Heart left ventricle (tissue), 16 donors: ENCODE data around the gene PROSER3. TPM values are rescaled to one million over a fixed set of nuclear protein-coding genes. Genes with fewer than 3 reads are reported as not detected.

ENCODE experiments used
- ATAC-seq, 4 donors: fragments of 200-7000 bp; cut with Tn5 transposase; one replicate each; pipeline ENCODE4 v1.9.1; 2020 to 2022; ENCODE audit warnings: moderate library complexity in 4 of 4, mild to moderate bottlenecking in 3 of 4, moderate number of reproducible peaks in 1 of 4
- DNase-seq, 5 donors: peaks; one replicate each; pipeline ENCODE4 v3.0.0-alpha.2; 2020
- H3K27ac ChIP-seq, 12 donors: fragments of 200-600 bp; sonication (generic) in 4 of 12; one replicate each; pipeline versions ENCODE4 v1.5.0 to v1.8.0; 2016 to 2022; ENCODE audit warnings: mild to moderate bottlenecking in 2 of 12
- H3K27me3 ChIP-seq, 9 donors: fragments of 200-600 bp; sonication (generic) in 2 of 9; one replicate each; pipeline versions ENCODE4 v1.5.1 to v1.8.0; 2016 to 2022; ENCODE audit warnings: mild to moderate bottlenecking in 3 of 9
- H3K36me3 ChIP-seq, 9 donors: fragments of 200-600 bp; sonication (generic) in 2 of 9; one replicate each; pipeline versions ENCODE4 v1.5.0 to v1.8.0; 2018 to 2022; ENCODE audit warnings: mild to moderate bottlenecking in 2 of 9
- H3K4me1 ChIP-seq, 12 donors: fragments of 200-600 bp; sonication (generic) in 4 of 12; one replicate each; pipeline versions ENCODE4 v1.5.0 to v1.8.0; 2016 to 2022; ENCODE audit warnings: mild to moderate bottlenecking in 3 of 12
- H3K4me3 ChIP-seq, 12 donors: fragments of 200-600 bp; sonication (generic) in 4 of 12; one replicate each; pipeline versions ENCODE4 v1.5.0 to v1.8.0; 2017 to 2022; ENCODE audit warnings: mild to moderate bottlenecking in 9 of 12, moderate library complexity in 4 of 12
- H3K9me3 ChIP-seq, 12 donors: fragments of 200-600 bp; sonication (generic) in 4 of 12; one replicate each; pipeline versions ENCODE4 v1.5.0 to v1.8.0; 2016 to 2022; ENCODE audit warnings: mild to moderate bottlenecking in 1 of 12
- CTCF ChIP-seq, 12 donors: fragments of 200-600 bp; sonication (generic) in 4 of 12; IDR thresholded peaks; one replicate each; pipeline versions ENCODE4 v1.5.0 to v1.8.0; 2018 to 2022; ENCODE audit warnings: antibody characterized with exemption in 12 of 12, mild to moderate bottlenecking in 5 of 12
- POLR2A ChIP-seq, 2 donors: fragments of 450-650 bp; IDR thresholded peaks; one replicate each; pipeline ENCODE4 v1.6.1; 2017; ENCODE audit warnings: antibody characterized with exemption in 2 of 2, mild to moderate bottlenecking in 2 of 2, moderate library complexity in 2 of 2
- WGBS, 4 donors: extraction: QIAGEN DNeasy Blood & Tissue Kit in 2 of 4; methylation state at CpG; one replicate each; pipeline versions ENCODE4 v1.1.5 to v1.1.7; 2013 to 2018; 5-methylcytosine and 5-hydroxymethylcytosine counted together
- intact Hi-C, 10 donors: fragments of 100-400 bp; cut with DNase I; formaldehyde crosslinking; loops; one replicate each; pipeline versions ENCODE4 v1.11.1 to v1.14.2; 2022
- polyA plus RNA-seq, 2 donors: library from polyadenylated mRNA; stranded (reverse); fragments of 200-250 nt; gene quantifications; one replicate each; pipeline ENCODE4 v1.2.3, GENCODE V29; 2013
- total RNA-seq, 9 donors: library from RNA; depleted of rRNA in 2 of 9; stranded (reverse); fragments of >200 nt in 2 of 9; fragmentation: NEBNext Ultra II Directional in 3 of 9; extraction: Animal tissue kit (Norgen Biotek cat#: 25700) in 3 of 9; gene quantifications; one replicate each; pipeline versions ENCODE4 v1.1.0 to v1.2.4, GENCODE V29; 2016 to 2023
- donor health status: ischemic (EF 13 %, LVEDD 7.1; RV severe dilation, severe dysfunction).
- donor health status: healthy with polysubstance abuse.
- donor health status: DM: no; HTN: yes; CAD: no.
- donor health status: DM: no; HTN: no; CAD: no.
- donor health status: ischemic (EF 25% LVEDD 6.9; RV normal size, moderate dysfunction).
- donor health status: ischemic (EF 25% LVEDD 5.7; RV mildly dilated, moderate dysfunction).
- donor health status: healthy.
- donor health status: DM: yes; HTN: yes; CAD: no.
- donor health status: ischemic (EF 35%, LVEDD 5.7; RV mildly dilated, moderate dysfunction).
- donor health status: nonischemic (EF 11% LVEDD 7.7; RV severe dilation, severe dysfunction).
- donor health status: DM: yes; HTN: yes; CAD: no.
- donor health status: PGD.
- donor health status: ischemic (EF 29% LVEDD 5.4; RV normal size, mild dysfunction).
- donor health status: nonischemic (EF 23%, LVEDD 6.1; RV moderate dilation, normal function).

PROSER3 gene
- total and polyA plus RNA-seq, 11 donors = 1.9 to 19.7 (median 9.7) TPM

- intact Hi-C loops = loop anchor here in 4 of 10 donors (5.0 to 10.0 kb wide), 5 partner anchors 172 to 455 kb away; partner anchors contain the start of genes TMEM147 (in 4 of the 4), LRFN3 (in 2 of the 4), FFAR3 (in 1 of the 4) and USF2 (in 1 of the 4)
- peak overlapping the region in 7 of 12 donors; percentile 67 to 100 (median 84) for H3K4me3 ChIP-seq
Observed at GRCh38 chr19:35719402-35720162, 38.4 kb upstream of the PROSER3 start.

GRCh38 chr19:35720163-35720524 lies 37.8 kb upstream of the PROSER3 start:
- ATAC-seq (no peak), DNase-seq (no peak)
- Histone ChIP-seq H3K27ac (no peak overlapping the region), H3K27me3 (no peaks in the 10 kb centered on the region), H3K4me1 (peaks cover 3 to 38% (median 22%) of the 10 kb centered on the region in 12 donors), H3K9me3 (no peaks in the 10 kb centered on the region), H3K4me3 (no peak overlapping the region), H3K36me3 (peaks cover 6 to 56% (median 44%) of the 10 kb centered on the region in 9 donors)
- TF ChIP-seq POLR2A (IDR thresholded peaks at IDR 0.05) (no peak), CTCF (IDR thresholded peaks at IDR 0.05) (no peak)
- intact Hi-C loops = no loop called here
- 90% methylated on average over 9 of the region's 9 CpGs for WGBS, 4 donors

More at GRCh38 chr19:35719402-35720162, 38.4 kb upstream of the PROSER3 start:
- Histone ChIP-seq H3K9me3 (no peaks in the 10 kb centered on the region), H3K27me3 (no peaks in the 10 kb centered on the region), H3K4me1 (peaks cover 3 to 39% (median 22%) of the 10 kb centered on the region in 12 donors), H3K36me3 (peaks cover 4 to 51% (median 39%) of the 10 kb centered on the region in 9 donors), H3K27ac (peak overlapping the region in 2 of 12 donors; percentile 85 to 89)
- WGBS, 4 donors = 85 to 89% (median 87%) methylated on average over 31 to 32 of the region's 32 CpGs
- DNase-seq = no peak
- TF ChIP-seq POLR2A (IDR thresholded peaks at IDR 0.05) (no peak), CTCF (IDR thresholded peaks at IDR 0.05) (no peak)
- no peak for ATAC-seq

- H3K36me3 ChIP-seq = peaks cover 8 to 61% (median 49%) of the 10 kb centered on the region in 9 donors
- intact Hi-C loops = no loop called here
- no peak overlapping the region for H3K27ac ChIP-seq
- no peak overlapping the region for H3K4me3 ChIP-seq
- no peaks in the 10 kb centered on the region for H3K27me3 ChIP-seq
- TF ChIP-seq POLR2A (IDR thresholded peaks at IDR 0.05) = no peak
- TF ChIP-seq CTCF (IDR thresholded peaks at IDR 0.05) = no peak
- H3K4me1 ChIP-seq = peaks cover 3 to 33% (median 18%) of the 10 kb centered on the region in 12 donors
- no peaks in the 10 kb centered on the region for H3K9me3 ChIP-seq
- DNase-seq (no peak), ATAC-seq (no peak)
- 79 to 88% (median 84%) methylated on average over 10 to 17 of the region's 17 CpGs for WGBS, 4 donors
Observed at GRCh38 chr19:35720648-35721047, 37.3 kb upstream of the PROSER3 start.

- Histone ChIP-seq H3K27ac (no peak overlapping the region), H3K4me1 (peaks cover 3 to 26% (median 12%) of the 10 kb centered on the region in 12 donors), H3K4me3 (no peak overlapping the region), H3K9me3 (no peaks in the 10 kb centered on the region), H3K36me3 (peaks cover 8 to 68% (median 57%) of the 10 kb centered on the region in 9 donors), H3K27me3 (no peaks in the 10 kb centered on the region)
- TF ChIP-seq CTCF (IDR thresholded peaks at IDR 0.05) (no peak), POLR2A (IDR thresholded peaks at IDR 0.05) (no peak)
- DNase-seq (no peak), ATAC-seq (no peak)
- intact Hi-C loops = no loop called here
- 89 to 98% (median 94%) methylated on average over 5 to 16 of the region's 16 CpGs for WGBS, 4 donors
Observed at GRCh38 chr19:35721374-35721773, 36.6 kb upstream of the PROSER3 start.
